Tibial nerve (tissue), 3 donors: ENCODE results near the gene GTF2E1.

ENCODE experiments used
- CTCF ChIP-seq, 5 experiments: fragments of 200-600 bp in 3 of 5; fragments of 450-650 bp in 2 of 5; sonication (generic) in 3 of 5; IDR thresholded peaks; one replicate each; pipeline ENCODE4 v1.5.1; 2016 to 2019; ENCODE audit warnings: antibody characterized with exemption in 5 of 5, mild to moderate bottlenecking in 3 of 5, moderate library complexity in 2 of 5
- POLR2A ChIP-seq, 2 donors: fragments of 450-650 bp; IDR thresholded peaks; one replicate each; pipeline ENCODE4 v1.6.1; 2017; ENCODE audit warnings: antibody characterized with exemption in 2 of 2, mild to moderate bottlenecking in 2 of 2, moderate library complexity in 2 of 2

GRCh38 chr3:120752865-120753264 is 10.3 kb downstream of the GTF2E1 start:
- TF ChIP-seq POLR2A (IDR thresholded peaks at IDR 0.05), result no peak
- TF ChIP-seq CTCF (IDR thresholded peaks at IDR 0.05), result no peak
